Amniotic epithelial cell (primary cell): ENCODE results near the gene NPRL2.

Experiments
- DNase-seq: peaks from one replicate; pipeline ENCODE4 v3.0.0-alpha.2; 2010; ENCODE audit warnings: low read depth

The NPRL2 gene

GRCh38 chr3:50373146-50374051 lies 22.8 kb upstream of the NPRL2 start:
- no peak for DNase-seq

GRCh38 chr3:50372349-50372748 lies 21.8 kb upstream of the NPRL2 start:
- no peak for DNase-seq

- DNase-seq = peak; percentile 30
Observed at GRCh38 chr3:50371133-50371685, 20.6 kb upstream of the NPRL2 start.

GRCh38 chr3:50370594-50370993 lies 20.0 kb upstream of the NPRL2 start:
- DNase-seq = peak; percentile 38

GRCh38 chr3:50369012-50369670 lies 18.6 kb upstream of the NPRL2 start:
- no peak for DNase-seq

DNA sequence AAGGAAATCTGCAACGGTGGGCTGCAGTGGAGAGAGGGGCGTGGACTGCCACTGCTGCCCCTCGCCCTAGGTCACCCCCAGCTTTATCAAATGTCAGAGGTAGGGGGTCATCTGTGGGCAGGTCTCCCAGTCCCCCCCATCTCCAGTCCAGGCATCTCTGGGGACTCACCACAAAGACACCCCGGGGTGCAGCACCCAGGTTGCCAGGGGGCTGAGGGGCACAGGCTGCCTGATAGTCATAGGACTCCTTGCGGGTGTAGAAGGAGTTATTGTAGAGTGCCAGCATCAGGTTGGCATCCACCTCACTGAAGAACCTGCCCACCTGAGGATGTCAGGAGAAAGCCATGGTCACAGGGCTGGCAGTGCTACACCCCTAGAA lies 15.3 kb upstream of the NPRL2 start:
- no peak for DNase-seq

DNA sequence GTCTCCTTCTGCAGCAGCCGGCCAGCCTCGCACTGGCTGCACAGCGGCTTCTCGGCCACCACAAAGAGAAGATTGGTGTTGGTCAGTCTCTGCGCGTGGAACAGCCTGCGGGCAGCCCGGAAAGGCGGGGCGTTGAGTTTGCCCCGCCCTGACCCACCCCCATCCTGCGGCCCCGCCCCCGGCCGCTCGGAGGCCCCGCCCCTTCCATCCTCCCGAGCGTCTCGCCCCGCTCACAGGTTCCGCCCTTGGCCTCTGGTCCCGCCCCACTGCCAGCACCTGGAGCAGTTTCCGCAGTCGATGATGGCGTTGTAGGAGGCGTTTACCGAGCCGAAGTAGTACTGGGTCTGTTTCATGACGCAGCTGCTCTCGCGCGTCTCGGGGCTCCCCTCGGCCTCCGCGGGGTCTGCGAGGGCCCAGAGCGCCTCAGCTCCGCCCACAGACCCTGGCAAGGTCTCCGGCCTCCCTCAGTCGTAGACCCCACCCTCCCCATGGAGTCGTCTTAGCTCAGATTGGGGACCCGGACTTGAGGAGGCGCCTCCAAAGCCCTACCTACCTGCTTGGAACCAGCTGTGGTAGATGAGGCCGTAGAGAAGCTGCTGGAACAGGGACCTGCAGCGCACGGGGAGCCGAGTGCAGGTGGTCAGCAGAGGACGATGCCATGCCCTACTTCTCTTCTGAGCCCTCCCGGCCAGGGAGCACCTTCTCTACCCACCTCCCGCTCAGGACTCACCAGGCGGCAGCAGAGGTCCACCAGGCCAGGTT lies 14.7 kb upstream of the NPRL2 start:
- peak; percentile 62 for DNase-seq

GRCh38 chr3:50364573-50365079 lies 14.1 kb upstream of the NPRL2 start:
- peak; percentile 27 for DNase-seq

GRCh38 chr3:50359760-50360110 lies 9.2 kb upstream of the NPRL2 start:
- DNase-seq = no peak

DNA sequence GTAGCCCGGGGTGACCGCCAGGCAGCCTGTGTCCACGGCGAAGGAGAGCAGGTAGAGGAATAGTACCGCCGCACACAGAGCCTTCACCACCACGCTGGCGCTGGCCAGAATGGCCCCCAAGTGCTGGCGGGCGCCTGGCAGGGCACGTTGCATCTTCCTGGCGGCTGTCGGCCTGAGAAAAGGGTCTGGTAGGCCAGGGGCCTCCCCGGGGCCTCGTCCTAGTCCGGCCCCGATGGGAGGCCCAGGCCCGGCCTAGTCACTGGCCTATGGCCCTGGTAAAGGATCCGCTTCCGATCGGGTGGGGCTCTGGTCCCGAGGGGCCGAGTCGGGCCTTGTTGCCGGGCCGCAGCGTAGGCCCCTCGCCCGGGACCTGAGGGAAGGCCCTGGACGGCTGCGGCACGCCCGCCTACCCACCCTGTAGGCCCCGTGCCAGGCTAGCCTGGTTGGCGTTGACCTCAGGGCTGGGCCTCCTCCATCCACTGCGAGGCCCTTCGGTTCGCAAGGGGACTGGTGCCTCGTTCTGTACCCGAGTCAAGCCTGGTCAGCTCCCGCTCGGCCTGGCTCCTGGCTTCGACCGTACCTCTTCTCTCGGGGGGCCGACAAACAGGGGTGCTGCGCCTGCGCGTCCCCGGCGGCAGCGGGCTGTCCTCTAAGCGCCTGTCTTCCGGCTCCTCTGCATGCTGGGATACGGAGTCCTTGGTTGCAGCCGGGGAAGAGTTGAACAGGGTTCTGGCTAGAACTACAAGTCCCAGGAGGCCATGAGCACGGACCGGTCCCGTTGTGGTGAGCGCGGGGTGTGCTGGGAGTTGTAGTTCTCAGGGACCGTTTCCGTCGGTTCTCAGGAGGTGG lies 8.6 kb upstream of the NPRL2 start, which contains the start of gene TMEM115:
TMEM115 (minus strand) TSS at position 611 of the 849 bp plus-strand sequence; CDS start at position 153, 458 bp downstream.
- DNase-seq = peak; percentile 99

DNA sequence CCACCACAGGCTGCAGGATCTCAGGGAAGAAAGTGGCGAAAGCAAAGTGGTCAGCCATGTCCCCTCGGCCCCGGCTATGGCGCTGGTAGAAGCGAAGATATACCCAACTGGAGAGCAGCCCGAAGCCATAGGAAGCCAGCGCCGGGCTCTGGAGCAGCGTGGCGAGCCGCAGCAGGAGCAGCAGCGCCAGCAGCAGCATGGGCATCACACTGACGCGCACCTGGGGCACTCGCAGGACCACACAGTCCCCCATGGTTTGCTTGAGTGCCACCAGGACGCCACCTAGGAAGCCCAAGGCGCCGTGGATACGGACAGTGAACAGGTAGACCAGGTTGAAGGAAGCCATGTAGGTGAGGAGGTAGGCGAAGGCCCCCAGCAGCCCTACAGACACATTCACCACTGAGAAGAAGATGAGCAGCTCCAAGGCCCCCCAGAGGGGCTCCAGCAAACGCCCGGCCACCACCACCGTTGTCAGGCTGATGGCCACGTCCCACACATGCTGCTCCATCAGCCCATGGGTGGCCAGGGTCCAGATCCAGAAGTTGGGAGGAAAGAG lies 7.9 kb upstream of the NPRL2 start:
- no peak for DNase-seq

GRCh38 chr3:50357481-50357880 lies 6.9 kb upstream of the NPRL2 start:
- DNase-seq = no peak

- no peak for DNase-seq
Observed at GRCh38 chr3:50356553-50356952, 6.0 kb upstream of the NPRL2 start.

DNA sequence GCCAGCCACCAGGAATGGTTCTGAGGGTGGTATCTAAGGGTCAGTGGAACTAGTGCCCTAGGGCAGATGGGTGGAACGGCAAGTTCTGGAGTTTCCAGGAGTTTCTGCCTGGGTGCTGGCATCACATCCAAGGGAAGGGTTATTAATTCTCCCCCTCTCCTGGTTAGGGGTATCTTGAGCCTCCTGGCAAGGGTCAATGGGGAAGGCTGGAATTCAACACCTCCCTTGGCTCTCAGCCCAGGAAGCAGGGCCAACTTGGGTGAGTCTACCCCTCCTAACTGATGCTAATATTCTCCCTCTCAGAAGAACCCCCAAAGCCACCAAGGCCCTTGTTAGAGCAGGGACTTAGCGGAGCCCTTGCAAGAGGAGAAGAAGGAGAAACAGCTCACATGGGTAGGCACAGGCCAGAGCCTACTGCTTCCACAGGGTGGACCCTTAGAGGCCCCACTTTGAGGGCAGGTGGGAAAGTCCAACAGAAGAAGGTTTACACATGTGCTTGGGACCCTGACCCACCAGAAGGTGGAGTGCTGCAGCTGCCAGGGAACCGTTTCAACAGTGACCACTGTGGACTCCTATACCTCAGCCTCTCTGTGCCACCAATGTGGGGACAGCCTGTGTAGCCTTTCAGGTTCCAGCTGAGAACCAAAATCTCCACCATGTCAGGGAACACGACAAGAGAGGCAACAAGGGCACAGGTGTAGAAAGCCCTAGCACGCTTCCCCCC lies 5.4 kb upstream of the NPRL2 start:
- DNase-seq = no peak

DNA sequence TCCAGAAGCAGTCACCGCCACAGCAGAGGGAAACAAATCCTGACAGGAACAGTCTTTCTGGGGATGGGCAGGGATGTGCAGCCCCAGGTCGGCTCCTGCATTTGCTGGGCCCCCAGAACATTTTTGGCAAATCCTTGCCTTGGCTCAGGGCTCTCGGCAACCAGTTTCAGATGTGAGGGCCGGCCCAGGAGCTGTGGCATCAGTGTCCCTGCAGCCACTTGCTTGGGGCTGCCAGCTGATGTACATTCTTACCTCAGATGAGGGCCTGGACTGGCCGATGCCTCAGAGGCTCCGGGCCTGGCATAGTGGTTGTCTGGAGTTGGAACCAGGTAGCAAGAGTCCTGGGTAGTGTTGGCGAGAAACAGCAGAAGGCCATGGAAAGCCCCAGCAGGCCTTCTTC lies 4.3 kb upstream of the NPRL2 start:
- DNase-seq = no peak

DNA sequence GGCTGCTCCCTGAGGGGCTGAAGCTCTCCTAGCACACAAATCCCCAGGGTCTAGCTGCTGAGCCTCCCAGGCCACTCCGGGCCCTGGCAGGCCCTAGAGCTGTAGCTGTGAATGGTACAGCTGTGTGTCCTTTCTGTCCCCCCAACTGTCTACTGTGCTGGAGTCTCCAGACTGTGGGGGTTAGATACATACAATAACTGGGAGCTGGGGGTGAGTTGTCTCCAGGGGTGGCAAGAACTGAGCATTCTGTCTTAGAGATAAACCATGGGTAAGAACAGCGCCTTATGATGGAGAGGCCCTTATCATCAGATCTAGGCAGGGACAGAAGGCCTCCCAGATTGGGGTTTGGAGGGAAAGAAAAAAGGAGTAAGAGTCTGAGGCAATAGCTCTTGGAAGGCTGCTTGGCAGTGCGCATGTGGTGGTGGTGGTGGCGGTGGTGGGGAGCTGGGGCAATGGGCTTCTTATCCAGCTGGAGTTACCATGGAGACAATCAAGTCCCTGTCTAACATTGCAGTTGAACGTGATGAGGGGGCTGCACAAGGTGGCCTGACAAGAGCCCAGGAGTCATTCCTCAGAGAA lies 3.7 kb upstream of the NPRL2 start:
- DNase-seq = no peak

- no peak for DNase-seq
Observed at GRCh38 chr3:50353245-50354004, 2.9 kb upstream of the NPRL2 start.

- DNase-seq = no peak
Observed at GRCh38 chr3:50352781-50353180, 2.2 kb upstream of the NPRL2 start.

DNA sequence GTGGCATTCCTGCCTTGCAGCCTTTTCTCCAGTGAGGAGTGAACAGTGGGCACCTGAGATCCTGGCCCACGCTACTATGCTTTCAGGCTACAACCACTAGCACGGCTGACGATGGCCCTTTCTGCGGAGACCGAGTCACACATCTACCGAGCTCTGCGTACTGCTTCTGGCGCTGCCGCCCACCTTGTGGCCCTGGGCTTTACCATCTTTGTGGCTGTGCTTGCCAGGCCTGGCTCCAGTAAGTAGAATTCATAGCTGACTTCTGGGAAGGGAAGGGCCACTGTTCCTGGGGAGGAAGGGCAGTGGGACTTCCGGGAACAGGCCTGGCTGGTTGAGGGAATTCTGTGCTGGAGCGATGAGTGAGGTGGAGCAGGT lies 735 bp upstream of the NPRL2 start:
- DNase-seq = no peak
